HEK293 (cell line): ENCODE measurements around the gene MN1.

ENCODE experiments used
- CTCF ChIA-PET: fragments of 350-600 bp; formaldehyde crosslinking; extraction: SDS; loops from one replicate; lab custom pipeline; 2021; ENCODE audit warnings: antibody characterized with exemption; lab: Yijun Ruan, JAX
- POLR2A ChIA-PET: fragments of 300-600 bp; formaldehyde crosslinking; extraction: SDS; loops from one replicate; lab custom pipeline; 2020; ENCODE audit warnings: antibody characterized with exemption, inconsistent platforms; lab: Yijun Ruan, JAX
- H3K27ac ChIP-seq: fragments of 200-500 bp; sonication (Bioruptor generic); 2 replicates; pipeline ENCODE4 v1.5.1; 2014; ENCODE audit warnings: low read depth, low read length, control low read depth, inconsistent platforms; ENCODE audit errors: extremely low read depth
- H3K36me3 ChIP-seq, 2 experiments: fragments of 200-500 bp in 1 of 2; sonication (Bioruptor generic) in 1 of 2; 1 replicate in 1 of 2; 2 replicates in 1 of 2; pipeline ENCODE4 v1.5.1; 2014 to 2017; ENCODE audit warnings: inconsistent platforms in 2 of 2, low read length in 2 of 2; ENCODE audit not compliant: control insufficient read depth in 2 of 2, insufficient read depth in 1 of 2
- H3K4me1 ChIP-seq: fragments of 200-500 bp; sonication (Bioruptor generic); 2 replicates; pipeline ENCODE4 v1.5.1; 2014; ENCODE audit warnings: mild to moderate bottlenecking, low read length, inconsistent platforms; ENCODE audit not compliant: control insufficient read depth, insufficient read depth
- H3K4me3 ChIP-seq: 2 replicates; pipeline ENCODE4 v1.5.1; 2011; ENCODE audit warnings: low read depth, mild to moderate bottlenecking, control low read depth, low read length, moderate library complexity
- H3K9me3 ChIP-seq: fragments of 200-500 bp; sonication (Bioruptor generic); 2 replicates; pipeline ENCODE4 v1.5.1; 2014; ENCODE audit warnings: low read depth, low read length, inconsistent platforms; ENCODE audit not compliant: control insufficient read depth, insufficient read depth
- BCL6B ChIP-seq: fragments of 450-650 bp; formaldehyde crosslinking; IDR thresholded peaks from 2 replicates; pipeline ENCODE4 v1.5.1; 2017; ENCODE audit warnings: missing biosample characterization, missing genetic modification characterization
- CTCF ChIP-seq: fragments of 450-650 bp; formaldehyde crosslinking; IDR thresholded peaks from 2 replicates; pipeline ENCODE4 v1.5.1; 2016; ENCODE audit warnings: missing biosample characterization, missing genetic modification characterization
- GLIS2 ChIP-seq: fragments of 450-650 bp; formaldehyde crosslinking; IDR thresholded peaks from 2 replicates; pipeline ENCODE4 v1.5.1; 2016; ENCODE audit warnings: missing biosample characterization, missing genetic modification characterization
- MZF1 ChIP-seq: fragments of 450-650 bp; formaldehyde crosslinking; IDR thresholded peaks from 2 replicates; pipeline ENCODE4 v1.5.1; 2017; ENCODE audit warnings: missing biosample characterization, missing genetic modification characterization, borderline replicate concordance
- PATZ1 ChIP-seq: fragments of 450-650 bp; formaldehyde crosslinking; IDR thresholded peaks from 2 replicates; pipeline ENCODE4 v1.5.1; 2016; ENCODE audit warnings: missing biosample characterization, missing genetic modification characterization
- RBAK ChIP-seq: fragments of 450-650 bp; formaldehyde crosslinking; IDR thresholded peaks from 2 replicates; pipeline ENCODE4 v1.5.1; 2016; ENCODE audit warnings: missing biosample characterization, missing genetic modification characterization
- ZBTB21 ChIP-seq: fragments of 450-650 bp; formaldehyde crosslinking; IDR thresholded peaks from 2 replicates; pipeline ENCODE4 v1.5.1; 2017; ENCODE audit warnings: missing biosample characterization, missing genetic modification characterization
- ZBTB44 ChIP-seq: fragments of 450-650 bp; IDR thresholded peaks from 2 replicates; pipeline ENCODE4 v1.5.1; 2018; ENCODE audit warnings: missing biosample characterization, mild to moderate bottlenecking, missing genetic modification characterization
- ZIC2 ChIP-seq: fragments of 450-650 bp; formaldehyde crosslinking; IDR thresholded peaks from 2 replicates; pipeline ENCODE4 v1.5.1; 2016; ENCODE audit warnings: missing biosample characterization, missing genetic modification characterization
- ZNF138 ChIP-seq: fragments of 450-650 bp; formaldehyde crosslinking; IDR thresholded peaks from 2 replicates; pipeline ENCODE4 v1.5.1; 2016; ENCODE audit warnings: missing biosample characterization, missing genetic modification characterization, borderline replicate concordance
- ZNF140 ChIP-seq: fragments of 450-650 bp; formaldehyde crosslinking; IDR thresholded peaks from 2 replicates; pipeline ENCODE4 v1.5.1; 2016; ENCODE audit warnings: missing biosample characterization, missing genetic modification characterization
- ZNF16 ChIP-seq: fragments of 450-650 bp; formaldehyde crosslinking; IDR thresholded peaks from 2 replicates; pipeline ENCODE4 v1.5.1; 2016; ENCODE audit warnings: low read depth, missing biosample characterization, missing genetic modification characterization
- ZNF174 ChIP-seq: fragments of 450-650 bp; formaldehyde crosslinking; IDR thresholded peaks from 2 replicates; pipeline ENCODE4 v1.5.0; 2017; ENCODE audit warnings: missing biosample characterization, mild to moderate bottlenecking, missing genetic modification characterization
- ZNF248 ChIP-seq: fragments of 450-650 bp; formaldehyde crosslinking; IDR thresholded peaks from 2 replicates; pipeline ENCODE4 v1.5.1; 2017; ENCODE audit warnings: missing biosample characterization, missing genetic modification characterization
- ZNF280D ChIP-seq: fragments of 450-650 bp; formaldehyde crosslinking; IDR thresholded peaks from 2 replicates; pipeline ENCODE4 v1.5.1; 2016; ENCODE audit warnings: missing biosample characterization, missing genetic modification characterization
- ZNF324 ChIP-seq: fragments of 450-650 bp; formaldehyde crosslinking; IDR thresholded peaks from 2 replicates; pipeline ENCODE4 v1.5.1; 2016; ENCODE audit warnings: missing biosample characterization, missing genetic modification characterization
- ZNF335 ChIP-seq: fragments of 450-650 bp; formaldehyde crosslinking; conservative IDR thresholded peaks from 2 replicates; pipeline ENCODE4 v1.5.1; 2016; ENCODE audit warnings: missing biosample characterization, missing genetic modification characterization
- ZNF416 ChIP-seq: fragments of 450-650 bp; formaldehyde crosslinking; IDR thresholded peaks from 2 replicates; pipeline ENCODE4 v1.5.1; 2016; ENCODE audit warnings: missing biosample characterization, missing genetic modification characterization
- ZNF449 ChIP-seq: fragments of 450-650 bp; formaldehyde crosslinking; IDR thresholded peaks from 2 replicates; pipeline ENCODE4 v1.5.1; 2017; ENCODE audit warnings: missing biosample characterization, mild to moderate bottlenecking, missing genetic modification characterization, moderate library complexity
- ZNF561 ChIP-seq: fragments of 450-650 bp; IDR thresholded peaks from 2 replicates; pipeline ENCODE4 v1.5.1; 2018; ENCODE audit warnings: missing biosample characterization, missing genetic modification characterization, borderline replicate concordance
- ZNF626 ChIP-seq: fragments of 450-650 bp; sonication (Bioruptor Pico); formaldehyde crosslinking; IDR thresholded peaks from 2 replicates; pipeline ENCODE4 v1.5.1; 2018; ENCODE audit warnings: missing biosample characterization, missing genetic modification characterization, inconsistent platforms
- ZSCAN4 ChIP-seq: fragments of 450-650 bp; formaldehyde crosslinking; IDR thresholded peaks from 2 replicates; pipeline ENCODE4 v1.5.1; 2017; ENCODE audit warnings: missing biosample characterization, missing genetic modification characterization

Gene MN1

GRCh38 chr22:27804470-27805297 lies 3.1 kb upstream of the MN1 start (continued):
- peak; percentile 81 for TF ChIP-seq ZSCAN4
- TF ChIP-seq ZNF335 (tag by site-specific recombination): peak; percentile 91
- TF ChIP-seq ZNF324: no peak
- TF ChIP-seq PATZ1: no peak; the same call in 1 of the 2 replicates
- no peak for TF ChIP-seq ZNF280D
- peak; percentile 79 for TF ChIP-seq CTCF (tag by site-specific recombination)
- no peak for TF ChIP-seq ZNF449
- no peak for TF ChIP-seq ZNF561
- no peak for TF ChIP-seq ZNF138 (tag by site-specific recombination)
- peak; percentile 90 for TF ChIP-seq ZIC2
- TF ChIP-seq, all 188 proteins: peak for 19

GRCh38 chr22:27803841-27804415 lies 2.4 kb upstream of the MN1 start:
- POLR2A ChIA-PET: no interaction called here
- Histone ChIP-seq H3K4me3 (no peak overlapping the region), H3K27ac (no peak overlapping the region), H3K36me3 (no peaks in the 10 kb centered on the region), H3K9me3 (no peaks in the 10 kb centered on the region), H3K4me1 (0 out of 2 replicates have a peak, but pooled peaks cover 5% of the 10 kb centered on the region)
- CTCF ChIA-PET: interaction anchor here (0.9 to 1.1 kb wide), 5 partner anchors 196 to 1126 kb away, joined by 3 to 7 read pairs (median 3); no protein-coding TSS in a partner anchor
- TF ChIP-seq ZNF248 (tag by site-specific recombination): no peak
- TF ChIP-seq ZNF16 (tag by site-specific recombination): no peak
- TF ChIP-seq BCL6B: no peak
- TF ChIP-seq ZNF626: no peak
- TF ChIP-seq RBAK: no peak
- TF ChIP-seq ZBTB21 (tag by site-specific recombination): no peak
- TF ChIP-seq MZF1: no peak
- no peak for TF ChIP-seq GLIS2
- no peak for TF ChIP-seq ZBTB44 (tag by site-specific recombination)
- no peak for TF ChIP-seq ZNF416
- TF ChIP-seq ZNF174: no peak
- TF ChIP-seq ZNF140 (tag by site-specific recombination): no peak
